OCI-LY7 (cell line): ENCODE data around the gene TCF12. TPM values are rescaled to one million over a fixed set of nuclear protein-coding genes. Genes with fewer than 3 reads are reported as not detected.

Experiments used
- BruUV-seq: library from RNA; stranded (reverse); fragments of 400-500 nt; replicated peaks from 2 replicates; lab custom pipeline; 2021; lab: Mats Ljungman, UMichigan
- CTCF ChIA-PET: fragments of 300-600 bp; sonication (Branson Sonifier 250); formaldehyde crosslinking; loops from one replicate; lab custom pipeline; 2022; ENCODE audit warnings: antibody characterized with exemption; ENCODE audit not compliant: unreplicated experiment; lab: Charles Lee
- POLR2A ChIA-PET: fragments of 300-600 bp; sonication (Branson Sonifier 250); formaldehyde crosslinking; loops from one replicate; lab custom pipeline; 2022; ENCODE audit warnings: antibody characterized with exemption; lab: Charles Lee
- DNase-seq: peaks from one replicate; pipeline ENCODE4 v3.0.0-alpha.2; 2015; ENCODE audit warnings: low spot score
- H2AFZ ChIP-seq: fragments of 200-600 bp; sonication (generic), shearing (Covaris generic); 2 replicates; pipeline ENCODE4 v1.6.1; 2014; ENCODE audit warnings: mild to moderate bottlenecking, antibody characterized with exemption, low read length, moderate library complexity
- H3K27ac ChIP-seq: fragments of 200-600 bp; sonication (generic); 2 replicates; pipeline ENCODE4 v1.5.1; 2014; ENCODE audit warnings: mixed run types, low read depth, mild to moderate bottlenecking, moderate library complexity, low read length, inconsistent platforms; ENCODE audit not compliant: poor library complexity, severe bottlenecking
- H3K36me3 ChIP-seq: fragments of 200-600 bp; sonication (generic); 2 replicates; pipeline ENCODE4 v1.6.1; 2014; ENCODE audit warnings: mild to moderate bottlenecking, antibody characterized with exemption, low read length, moderate library complexity, mixed read lengths; ENCODE audit not compliant: insufficient read depth
- H3K4me1 ChIP-seq: fragments of 200-600 bp; sonication (generic); 2 replicates; pipeline ENCODE4 v1.5.1; 2014; ENCODE audit warnings: mild to moderate bottlenecking, low read length; ENCODE audit not compliant: insufficient read depth, poor library complexity, severe bottlenecking
- H3K4me2 ChIP-seq: fragments of 200-600 bp; sonication (generic); 2 replicates; pipeline ENCODE4 v1.6.1; 2014; ENCODE audit warnings: mild to moderate bottlenecking, low read length
- H3K4me3 ChIP-seq: fragments of 200-600 bp; sonication (generic); 2 replicates; pipeline ENCODE4 v1.5.1; 2014; ENCODE audit warnings: mild to moderate bottlenecking, low read depth, low read length; ENCODE audit not compliant: poor library complexity, severe bottlenecking
- H3K79me2 ChIP-seq: fragments of 200-600 bp; sonication (generic); 2 replicates; pipeline ENCODE4 v1.6.1; 2016; ENCODE audit warnings: low read depth, mild to moderate bottlenecking, low read length, moderate library complexity, mixed read lengths; ENCODE audit not compliant: insufficient read depth
- H3K9me2 ChIP-seq: fragments of 200-600 bp; sonication (generic); 2 replicates; pipeline ENCODE4 v1.6.1; 2016; ENCODE audit warnings: mild to moderate bottlenecking, low read length, mixed read lengths; ENCODE audit not compliant: insufficient read depth
- H3K9me3 ChIP-seq: fragments of 200-600 bp; sonication (generic); 2 replicates; pipeline ENCODE4 v1.6.1; 2014; ENCODE audit warnings: mild to moderate bottlenecking, mixed run types, low read length, mixed read lengths
- H4K20me1 ChIP-seq: fragments of 200-600 bp; sonication (generic); 2 replicates; pipeline ENCODE4 v1.6.1; 2014; ENCODE audit warnings: mild to moderate bottlenecking, antibody characterized with exemption, low read length, moderate library complexity, mixed read lengths; ENCODE audit not compliant: insufficient read depth
- CTCF ChIP-seq: fragments of 200-600 bp; sonication (generic); conservative IDR thresholded peaks from 2 replicates; pipeline ENCODE4 v1.5.1; 2014; ENCODE audit warnings: mild to moderate bottlenecking, antibody characterized with exemption, low read length, moderate library complexity, mixed read lengths
- EZH2phosphoT487 ChIP-seq: fragments of 200-600 bp; sonication (generic); IDR thresholded peaks from 2 replicates; pipeline ENCODE4 v1.6.1; 2018; ENCODE audit warnings: low read depth, borderline replicate concordance, mild to moderate bottlenecking, mixed run types, antibody characterized with exemption, low read length, moderate library complexity, mixed read lengths
- intact Hi-C: fragments of 100-400 bp; cut with micrococcal nuclease; formaldehyde crosslinking; loops from one replicate; pipeline ENCODE4 v1.10.0; 2022; ENCODE audit not compliant: unreplicated experiment
- total RNA-seq, 2 experiments: library from RNA; depleted of rRNA in 1 of 2; stranded (reverse); fragments of >200 nt in 1 of 2; shearing (Covaris generic) in 1 of 2; gene quantifications; 2 replicates each; pipeline ENCODE4 v1.2.3, GENCODE V29; 2014 to 2022

The TCF12 gene
- total RNA-seq, 2 experiments from 2014 or later = 51.6 to 139 TPM

GRCh38 chr15:57334257-57334656 is 415.8 kb downstream of the TCF12 start:
- H3K27ac ChIP-seq = no peak overlapping the region
- no peaks in the 10 kb centered on the region for H4K20me1 ChIP-seq
- H2AFZ ChIP-seq = no peak overlapping the region
- no peak overlapping the region for H3K4me3 ChIP-seq
- DNase-seq = no peak
- BruUV-seq = no TSS peak
- H3K36me3 ChIP-seq = no peaks in the 10 kb centered on the region
- intact Hi-C loops = no loop called here
- no peak for TF ChIP-seq CTCF
- TF ChIP-seq EZH2phosphoT487 = no peak
- H3K4me2 ChIP-seq = no peak overlapping the region
- no peaks in the 10 kb centered on the region for H3K9me3 ChIP-seq
- ChIA-PET CTCF (no interaction called here), POLR2A (no interaction called here)
- no peaks in the 10 kb centered on the region for H3K9me2 ChIP-seq
- H3K4me1 ChIP-seq = no peaks in the 10 kb centered on the region
- no peaks in the 10 kb centered on the region for H3K79me2 ChIP-seq

GRCh38 chr15:57335293-57335715 is 416.9 kb downstream of the TCF12 start:
- ChIA-PET POLR2A (interaction anchor here (0.6 kb wide), 1 partner anchor 11 kb away, joined by 4 read pairs; no protein-coding TSS in a partner anchor), CTCF (no interaction called here)
- Histone ChIP-seq H3K36me3 (no peaks in the 10 kb centered on the region), H3K27ac (no peak overlapping the region), H3K9me3 (no peaks in the 10 kb centered on the region), H3K79me2 (no peaks in the 10 kb centered on the region), H3K4me1 (no peaks in the 10 kb centered on the region), H4K20me1 (no peaks in the 10 kb centered on the region), H3K4me2 (no peak overlapping the region), H3K4me3 (no peak overlapping the region), H3K9me2 (no peaks in the 10 kb centered on the region), H2AFZ (no peak overlapping the region)
- no peak for TF ChIP-seq EZH2phosphoT487
- no peak for TF ChIP-seq CTCF
- BruUV-seq = no TSS peak
- intact Hi-C loops = no loop called here
- no peak for DNase-seq

GRCh38 chr15:57335719-57336118 is 417.3 kb downstream of the TCF12 start:
- H3K4me2 ChIP-seq = no peak overlapping the region
- no peak overlapping the region for H3K27ac ChIP-seq
- TF ChIP-seq CTCF (no peak), EZH2phosphoT487 (no peak)

More at GRCh38 chr15:57335719-57336118, 417.3 kb downstream of the TCF12 start:
- intact Hi-C loops = no loop called here
- Histone ChIP-seq H4K20me1 (no peaks in the 10 kb centered on the region), H3K4me3 (no peak overlapping the region), H3K9me3 (no peaks in the 10 kb centered on the region), H2AFZ (no peak overlapping the region), H3K4me1 (no peaks in the 10 kb centered on the region), H3K36me3 (no peaks in the 10 kb centered on the region), H3K9me2 (no peaks in the 10 kb centered on the region), H3K79me2 (no peaks in the 10 kb centered on the region)
- POLR2A ChIA-PET = interaction anchor here (0.6 kb wide), 1 partner anchor 11 kb away, joined by 4 read pairs; no protein-coding TSS in a partner anchor
- no peak for DNase-seq
- BruUV-seq = no TSS peak
- CTCF ChIA-PET = no interaction called here
